NCI-H128 (cell line): ENCODE measurements around the gene EPHA2.

Experiments used
- DNase-seq: peaks from one replicate; lab custom pipeline; 2025; ENCODE audit not compliant: unreplicated experiment; lab: John Stamatoyannopoulos, UW

The EPHA2 gene

GRCh38 chr1:16076031-16076864 is 79.6 kb downstream of the EPHA2 start:
- DNase-seq = no peak

GRCh38 chr1:16075337-16076030 is 80.4 kb downstream of the EPHA2 start:
- DNase-seq = no peak
